ENCODE measurements around the gene PRICKLE2.

The PRICKLE2 gene

DNA sequence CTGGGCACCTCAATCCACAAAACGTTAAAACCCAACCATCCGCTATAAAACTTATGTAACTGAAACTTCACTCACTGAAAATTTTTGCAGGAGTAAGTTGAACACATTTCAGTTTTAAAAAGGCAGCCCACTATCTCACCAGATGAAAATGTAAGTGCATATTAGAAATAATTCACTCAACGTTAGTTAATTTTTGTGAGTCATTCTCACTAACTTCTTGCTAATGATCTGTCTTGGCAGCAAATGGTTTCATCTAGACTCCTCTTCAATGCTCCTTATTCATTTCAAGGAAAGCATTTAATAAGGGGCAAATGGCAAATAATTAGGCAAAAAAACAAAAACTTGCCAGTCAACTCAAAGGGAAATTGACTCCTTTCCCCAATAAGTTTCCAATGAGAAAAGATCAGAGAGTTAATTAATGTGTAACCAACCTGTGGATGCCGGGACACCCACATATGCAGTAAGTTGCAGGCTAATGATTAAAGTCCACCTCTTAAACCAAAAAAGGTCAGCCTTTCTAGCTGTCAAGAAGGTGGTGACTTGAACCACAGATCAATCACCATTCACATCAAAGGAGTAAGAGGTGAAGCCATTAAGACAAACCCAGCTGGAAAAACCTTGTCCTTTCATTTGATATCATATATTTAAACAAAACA, 22.9 kb upstream of the PRICKLE2 start:
- DNase-seq: no peak

DNA sequence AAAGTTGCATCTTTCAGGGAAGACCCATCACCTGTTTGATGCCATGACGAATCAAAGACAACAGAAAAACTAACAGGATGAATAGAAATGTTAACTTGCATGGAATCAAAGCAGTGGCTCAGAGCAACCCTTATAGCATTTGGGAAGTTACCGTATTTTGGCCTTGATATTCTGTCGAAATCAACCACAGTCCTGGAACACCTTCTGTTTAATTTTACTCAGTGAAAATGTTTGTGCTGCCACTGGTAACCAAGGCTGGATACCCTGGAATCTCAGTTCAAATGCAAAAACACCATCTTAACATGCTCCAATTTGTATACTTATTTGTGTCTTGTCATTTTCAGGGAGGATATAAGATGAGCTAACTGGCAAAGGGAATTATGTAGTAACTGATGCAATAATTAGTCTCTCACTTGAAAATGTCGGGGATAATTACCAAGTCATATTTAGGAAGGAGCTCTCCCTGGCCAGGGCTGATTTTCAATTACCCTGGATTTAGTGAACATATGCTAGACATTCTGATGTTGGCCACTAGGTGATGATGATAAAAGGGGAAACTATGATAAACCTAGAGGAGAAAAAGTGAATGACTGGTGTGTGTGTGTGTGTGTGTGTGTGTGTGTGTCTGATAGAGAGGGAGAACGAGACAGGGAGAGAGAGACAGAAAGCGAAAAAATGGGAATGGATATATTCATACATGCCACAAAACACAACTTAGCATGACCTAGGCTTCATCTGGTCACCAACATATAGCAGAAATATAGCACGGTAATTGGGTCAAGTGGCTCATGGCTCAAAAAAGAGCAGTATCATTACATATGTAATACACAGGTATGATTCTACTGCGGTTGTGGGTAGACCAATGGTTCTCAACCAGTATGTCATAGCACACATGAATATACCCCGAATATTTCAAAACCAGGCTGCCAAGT, 19.0 kb upstream of the PRICKLE2 start:
- DNase-seq: no peak

GRCh38 chr3:64242435-64242834, 17.2 kb upstream of the PRICKLE2 start:
- DNase-seq: peak; percentile 68

- DNase-seq: no peak
These were observed 15.7 kb upstream of the PRICKLE2 start for GRCh38 chr3:64240959-64241358.

- DNase-seq: no peak
These were observed 15.1 kb upstream of the PRICKLE2 start for GRCh38 chr3:64240396-64240795.

DNA sequence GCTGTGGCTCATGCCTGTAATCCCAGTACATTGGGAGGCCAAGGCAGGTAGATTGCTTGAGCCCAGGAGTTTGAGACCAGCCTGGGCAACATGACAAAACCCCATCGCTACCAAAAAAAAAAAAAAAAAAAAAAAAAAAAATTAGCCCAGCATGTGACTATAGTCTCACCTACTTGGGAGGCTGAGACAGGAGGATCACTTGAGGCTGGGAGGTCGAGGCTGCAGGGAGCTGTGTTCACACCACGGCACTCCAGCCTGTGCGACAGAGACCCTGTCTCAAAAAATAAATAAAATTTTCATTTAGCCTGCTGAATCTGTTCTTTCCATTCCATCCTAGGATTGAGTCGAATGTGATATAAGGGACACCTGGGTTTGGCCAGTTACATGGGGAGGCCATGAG, 14.6 kb upstream of the PRICKLE2 start:
- no peak for DNase-seq

GRCh38 chr3:64238971-64239667, 13.9 kb upstream of the PRICKLE2 start:
- no peak for DNase-seq

DNA sequence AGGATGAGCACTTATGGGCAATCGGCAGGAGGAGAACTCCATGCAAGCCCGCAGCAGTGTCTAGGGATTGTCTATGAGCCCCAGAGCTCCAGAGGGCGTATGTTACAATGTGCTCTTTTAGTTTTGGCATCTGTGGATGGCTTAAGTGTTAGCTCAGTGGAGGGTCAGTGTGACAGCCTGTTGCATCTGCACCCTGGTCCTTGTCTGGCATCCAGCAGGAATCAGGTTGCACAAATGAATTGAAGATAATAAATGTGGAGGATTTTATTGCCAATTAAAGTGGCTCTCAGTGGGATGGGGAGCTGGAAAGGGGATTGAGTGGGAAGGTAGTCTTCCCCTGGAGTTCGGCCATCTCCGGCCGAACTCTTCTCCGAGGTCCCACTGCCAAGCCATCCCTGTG, 11.8 kb upstream of the PRICKLE2 start:
- no peak for DNase-seq

GRCh38 chr3:64235605-64236004, 10.3 kb upstream of the PRICKLE2 start:
- DNase-seq: no peak

DNA sequence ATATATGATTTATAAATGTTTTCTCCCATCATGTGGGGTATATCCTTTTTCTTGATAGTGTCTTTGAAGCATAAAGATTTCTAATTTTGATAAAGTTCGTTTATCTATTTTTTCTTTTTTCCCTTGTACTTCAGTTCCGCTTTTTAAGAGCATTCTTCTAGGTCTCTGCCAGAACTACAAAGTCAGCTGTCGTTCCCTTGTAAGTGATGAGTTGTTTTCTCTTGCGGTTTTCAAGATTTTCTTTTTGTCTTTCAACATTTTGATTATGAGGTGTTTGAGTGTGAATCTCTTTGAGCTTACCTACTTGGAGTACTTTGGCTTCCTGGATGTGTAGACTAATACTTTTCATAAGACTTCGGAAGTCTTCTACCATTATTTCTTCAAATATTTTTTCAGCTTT, 9.3 kb upstream of the PRICKLE2 start:
- DNase-seq: no peak

GRCh38 chr3:64232821-64233220, 7.6 kb upstream of the PRICKLE2 start:
- no peak for DNase-seq

GRCh38 chr3:64229903-64230302, 4.6 kb upstream of the PRICKLE2 start:
- DNase-seq: peak; percentile 15

DNA sequence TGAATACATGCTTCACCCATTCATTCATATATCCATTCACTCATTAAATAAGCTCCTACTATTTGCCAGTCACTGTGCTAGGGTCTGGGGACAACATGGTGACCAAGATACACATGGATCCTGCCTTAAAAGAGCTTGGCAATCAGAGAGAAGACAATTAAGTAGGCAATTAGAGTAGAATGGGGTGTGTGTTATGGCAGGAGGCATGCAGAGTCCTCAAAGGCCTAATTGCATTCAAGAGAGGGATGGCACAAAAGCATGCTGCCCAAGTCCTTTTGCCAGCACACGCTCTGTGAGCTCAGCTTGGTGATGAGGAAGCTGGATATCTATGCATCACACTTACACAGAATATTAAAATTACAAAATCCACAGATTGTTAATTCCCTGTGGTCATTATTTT, 2.8 kb upstream of the PRICKLE2 start:
- no peak for DNase-seq

- no peak for DNase-seq
These were observed 1.5 kb upstream of the PRICKLE2 start for GRCh38 chr3:64226730-64227129.

DNA sequence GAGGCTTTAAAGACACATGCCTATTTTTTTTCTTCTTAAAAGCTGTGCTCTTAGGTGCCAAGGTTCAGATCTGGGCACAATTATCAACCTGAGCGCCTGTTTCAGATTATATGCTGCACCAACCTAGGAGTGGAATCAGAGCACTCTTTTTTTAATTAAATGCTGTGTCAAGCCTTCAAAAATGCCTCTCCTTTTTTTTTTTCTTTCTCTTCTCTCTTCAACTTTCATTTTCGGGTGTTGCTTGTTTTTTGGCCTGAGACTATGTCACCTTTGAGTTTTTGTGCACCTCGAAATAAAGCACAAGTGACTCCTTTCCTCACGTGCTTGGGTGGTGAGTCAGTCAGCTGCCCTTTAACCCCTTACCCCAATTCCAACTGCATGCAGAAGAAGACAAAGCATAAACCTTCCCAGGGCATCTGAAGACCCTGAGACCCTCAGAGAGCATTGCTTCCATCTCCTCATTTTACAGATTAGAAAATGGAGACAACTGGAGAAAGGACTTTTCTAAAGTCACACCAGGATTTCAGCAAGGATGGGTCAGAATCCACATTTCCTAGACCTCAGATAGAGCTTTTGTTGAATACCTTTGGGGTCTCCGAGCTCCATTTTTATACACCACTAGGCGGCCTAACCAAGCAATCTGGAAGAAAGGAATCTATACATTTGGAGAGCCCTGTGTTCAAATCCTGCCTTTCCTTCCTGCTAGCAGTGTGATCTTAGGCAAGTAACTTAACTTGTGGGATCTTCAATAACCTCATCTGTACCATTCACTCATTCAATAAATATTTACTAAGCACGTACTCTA, 631 bp upstream of the PRICKLE2 start:
- no peak for DNase-seq

GRCh38 chr3:64223791-64224745, 1.2 kb downstream of the PRICKLE2 start:
- no peak for DNase-seq

DNA sequence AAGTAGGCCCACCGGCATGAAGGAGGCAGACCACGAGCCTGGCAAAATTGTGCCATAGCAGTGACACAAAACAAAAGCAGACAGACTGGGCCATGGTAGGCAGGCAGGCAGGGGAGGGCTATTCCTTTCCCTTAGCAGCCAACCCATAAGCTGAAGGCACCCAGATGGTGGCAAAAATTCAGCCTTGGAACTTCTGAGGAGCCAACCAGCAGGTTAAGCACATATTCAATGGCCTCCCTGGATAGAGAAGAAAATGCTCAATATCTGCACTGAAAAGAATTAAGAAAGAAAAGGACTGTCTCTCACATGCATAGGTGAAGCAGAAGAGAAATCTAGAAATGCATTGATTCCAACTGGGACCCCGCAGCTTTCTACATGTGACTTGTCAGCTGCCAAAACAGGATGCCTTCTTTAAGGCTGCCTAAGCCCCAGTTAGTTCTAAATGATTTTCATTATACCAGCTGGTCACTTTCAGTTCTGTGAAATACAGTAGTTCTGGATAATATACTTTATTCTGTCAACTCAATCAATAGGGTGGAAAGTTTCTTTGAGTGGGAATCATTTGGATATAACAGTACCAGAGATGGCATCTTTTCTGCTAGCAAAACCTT, 2.7 kb downstream of the PRICKLE2 start:
- no peak for DNase-seq

GRCh38 chr3:64221571-64222257, 3.6 kb downstream of the PRICKLE2 start:
- DNase-seq: no peak

GRCh38 chr3:64220161-64220914, 4.9 kb downstream of the PRICKLE2 start:
- no peak for DNase-seq

DNA sequence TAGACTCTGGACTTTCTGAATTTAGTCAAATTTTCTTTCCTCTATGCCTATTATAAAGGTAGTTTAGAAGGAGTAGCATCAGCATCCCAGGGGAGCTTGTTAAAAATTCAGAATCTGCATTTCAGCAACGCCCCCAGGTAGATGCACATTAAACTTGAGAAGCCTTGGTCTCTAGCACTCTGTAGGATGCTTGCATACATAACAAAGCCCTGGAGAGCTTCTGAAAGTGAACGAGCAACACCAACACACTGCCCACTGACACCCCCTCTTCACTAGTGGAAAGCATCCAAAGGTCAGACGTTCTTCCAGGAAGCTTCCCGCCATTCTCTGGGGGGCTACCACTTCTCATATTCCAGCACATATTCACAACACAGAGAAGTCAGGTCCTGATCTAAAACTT, 6.5 kb downstream of the PRICKLE2 start:
- DNase-seq: no peak

Measured in NCI-H510A treated with DMSO at 0.1 percent for 48 hours (cell line).